GM18507 (cell line): Measurements from ENCODE around the gene KLHL29.

Experiments
- DNase-seq: peaks from one replicate; pipeline ENCODE4 v3.0.0; 2011; ENCODE audit warnings: low read depth; ENCODE audit not compliant: insufficient read length; ENCODE audit errors: extremely low spot score
- FAIRE-seq: peaks from 2 replicates; lab custom pipeline; 2011; peaks lifted over from hg19 to GRCh38; lab: Jason Lieb, UNC

The KLHL29 gene

GRCh38 chr2:23459032-23459431 lies 74.1 kb downstream of the KLHL29 start:
- DNase-seq, result no peak
- FAIRE-seq, result no peak

GRCh38 chr2:23460228-23460627 lies 75.2 kb downstream of the KLHL29 start:
- no peak for DNase-seq
- peak; percentile 78 for FAIRE-seq

- DNase-seq, result no peak
- no peak for FAIRE-seq
Measured at GRCh38 chr2:23460993-23461392, 76.0 kb downstream of the KLHL29 start.

GRCh38 chr2:23464156-23464555 lies 79.2 kb downstream of the KLHL29 start:
- FAIRE-seq, result no peak
- DNase-seq, result no peak

GRCh38 chr2:23464905-23465537 lies 80.0 kb downstream of the KLHL29 start:
- FAIRE-seq, result no peak
- no peak for DNase-seq

- no peak for FAIRE-seq
- DNase-seq, result no peak
Measured at GRCh38 chr2:23465936-23466335, 81.0 kb downstream of the KLHL29 start.

GRCh38 chr2:23467618-23468017 lies 82.6 kb downstream of the KLHL29 start:
- no peak for DNase-seq
- FAIRE-seq, result no peak

- FAIRE-seq, result no peak
Measured at GRCh38 chr2:23468474-23469141, 83.6 kb downstream of the KLHL29 start.

GRCh38 chr2:23469142-23469540 lies 84.2 kb downstream of the KLHL29 start:
- DNase-seq, result no peak
- FAIRE-seq, result no peak

More at GRCh38 chr2:23468474-23469141, 83.6 kb downstream of the KLHL29 start:
- no peak for DNase-seq

GRCh38 chr2:23475036-23475435 lies 90.1 kb downstream of the KLHL29 start:
- FAIRE-seq, result no peak
- DNase-seq, result no peak

GRCh38 chr2:23475473-23475872 lies 90.5 kb downstream of the KLHL29 start:
- no peak for FAIRE-seq
- DNase-seq, result no peak

GRCh38 chr2:23476786-23477185 lies 91.8 kb downstream of the KLHL29 start:
- DNase-seq (no peak), FAIRE-seq (no peak)

GRCh38 chr2:23477392-23477791 lies 92.4 kb downstream of the KLHL29 start:
- FAIRE-seq (no peak), DNase-seq (no peak)

- DNase-seq (no peak), FAIRE-seq (no peak)
Measured at GRCh38 chr2:23478087-23478932, 93.3 kb downstream of the KLHL29 start.

- DNase-seq (no peak), FAIRE-seq (no peak)
Measured at GRCh38 chr2:23478933-23479683, 94.1 kb downstream of the KLHL29 start.

GRCh38 chr2:23480957-23481797 lies 96.2 kb downstream of the KLHL29 start:
- no peak for FAIRE-seq
- DNase-seq, result no peak

- no peak for DNase-seq
- FAIRE-seq, result no peak
Measured at GRCh38 chr2:23482188-23482587, 97.2 kb downstream of the KLHL29 start.

- no peak for DNase-seq
- FAIRE-seq, result no peak
Measured at GRCh38 chr2:23482607-23483006, 97.6 kb downstream of the KLHL29 start.

GRCh38 chr2:23483791-23484190 lies 98.8 kb downstream of the KLHL29 start:
- no peak for DNase-seq
- no peak for FAIRE-seq
